Superior temporal gyrus (tissue), 1 donor: ENCODE data around the gene CHRM4.
"Not testable (repeated sequence)": the region's sequence is repeated elsewhere in the genome, so short reads cannot be mapped to it uniquely, and the experiment has no call there.

ENCODE experiments used
- DNase-seq: peaks from one replicate; pipeline ENCODE4 v3.0.0-alpha.2; 2016; ENCODE audit errors: extremely low spot score

CHRM4 gene

DNA sequence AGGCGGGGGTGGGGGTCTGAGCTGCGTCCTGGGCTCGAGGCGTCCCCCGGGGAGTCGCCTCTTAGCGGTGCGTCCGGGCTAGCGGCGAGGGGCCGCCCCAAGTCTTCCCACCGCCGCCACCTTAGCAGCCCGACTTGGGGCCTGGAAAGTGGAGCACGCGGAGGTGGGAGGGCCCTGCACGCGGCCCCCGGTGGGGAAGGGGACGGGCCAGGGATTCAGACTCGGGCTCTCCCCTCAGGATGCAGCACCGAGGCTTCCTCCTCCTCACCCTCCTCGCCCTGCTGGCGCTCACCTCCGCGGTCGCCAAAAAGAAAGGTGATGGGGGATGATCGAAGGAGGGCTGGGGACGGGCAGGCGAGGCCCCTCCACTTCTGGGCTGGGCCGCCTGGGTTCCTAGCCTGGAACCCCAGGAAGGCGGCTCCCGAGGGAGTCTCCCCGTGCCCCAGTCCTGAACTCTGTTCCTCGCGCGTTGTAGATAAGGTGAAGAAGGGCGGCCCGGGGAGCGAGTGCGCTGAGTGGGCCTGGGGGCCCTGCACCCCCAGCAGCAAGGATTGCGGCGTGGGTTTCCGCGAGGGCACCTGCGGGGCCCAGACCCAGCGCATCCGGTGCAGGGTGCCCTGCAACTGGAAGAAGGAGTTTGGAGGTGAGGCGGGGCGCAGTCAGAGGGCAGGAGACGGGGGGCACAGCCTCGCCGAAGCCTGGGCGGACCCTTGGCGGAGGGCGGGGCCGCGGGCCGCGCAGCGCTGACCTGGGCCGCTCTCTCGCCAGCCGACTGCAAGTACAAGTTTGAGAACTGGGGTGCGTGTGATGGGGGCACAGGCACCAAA lies 9.5 kb downstream of the CHRM4 start:
- DNase-seq: no peak

DNA sequence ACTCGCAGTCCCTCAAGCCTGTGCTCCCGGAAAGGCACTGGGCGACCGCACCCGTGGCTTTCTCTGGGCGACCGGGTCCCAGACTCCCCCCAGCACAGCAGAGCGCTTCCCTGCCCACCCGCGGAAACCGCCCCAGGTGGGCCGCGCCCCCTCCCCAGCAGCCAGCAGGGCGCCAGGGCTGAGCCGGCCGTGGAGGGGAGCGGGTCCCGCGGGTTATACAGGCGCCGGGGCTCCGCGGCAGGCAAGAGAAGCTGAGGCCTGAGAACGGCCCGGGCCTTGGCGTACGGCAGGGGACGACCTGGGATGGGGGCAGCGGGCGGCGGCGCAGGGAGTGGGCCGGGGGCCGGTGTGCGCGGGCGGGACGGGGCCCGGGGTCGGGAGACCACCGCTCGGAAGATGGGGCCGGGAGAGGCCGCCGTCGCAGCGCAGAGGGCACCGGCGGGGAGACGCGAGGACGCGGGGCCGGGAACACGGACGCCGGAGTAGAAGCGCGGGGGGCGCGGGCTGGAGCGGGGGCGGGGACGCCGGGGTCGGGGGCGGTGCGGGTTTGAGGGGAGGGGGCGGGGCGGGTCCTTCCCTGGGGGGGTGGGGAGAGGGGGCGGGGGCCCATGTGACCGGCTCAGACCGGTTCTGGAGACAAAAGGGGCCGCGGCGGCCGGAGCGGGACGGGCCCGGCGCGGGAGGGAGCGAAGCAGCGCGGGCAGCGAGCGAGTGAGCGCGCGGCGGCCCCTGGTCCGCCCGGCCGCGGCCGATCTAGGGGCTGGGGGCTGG lies 10.3 kb downstream of the CHRM4 start, which contains the start of gene MDK:
Gene MDK (plus strand): TSS at position 622 of the 771 bp plus-strand sequence. CDS start 389 bp downstream, outside the sequence.
- no peak for DNase-seq

DNA sequence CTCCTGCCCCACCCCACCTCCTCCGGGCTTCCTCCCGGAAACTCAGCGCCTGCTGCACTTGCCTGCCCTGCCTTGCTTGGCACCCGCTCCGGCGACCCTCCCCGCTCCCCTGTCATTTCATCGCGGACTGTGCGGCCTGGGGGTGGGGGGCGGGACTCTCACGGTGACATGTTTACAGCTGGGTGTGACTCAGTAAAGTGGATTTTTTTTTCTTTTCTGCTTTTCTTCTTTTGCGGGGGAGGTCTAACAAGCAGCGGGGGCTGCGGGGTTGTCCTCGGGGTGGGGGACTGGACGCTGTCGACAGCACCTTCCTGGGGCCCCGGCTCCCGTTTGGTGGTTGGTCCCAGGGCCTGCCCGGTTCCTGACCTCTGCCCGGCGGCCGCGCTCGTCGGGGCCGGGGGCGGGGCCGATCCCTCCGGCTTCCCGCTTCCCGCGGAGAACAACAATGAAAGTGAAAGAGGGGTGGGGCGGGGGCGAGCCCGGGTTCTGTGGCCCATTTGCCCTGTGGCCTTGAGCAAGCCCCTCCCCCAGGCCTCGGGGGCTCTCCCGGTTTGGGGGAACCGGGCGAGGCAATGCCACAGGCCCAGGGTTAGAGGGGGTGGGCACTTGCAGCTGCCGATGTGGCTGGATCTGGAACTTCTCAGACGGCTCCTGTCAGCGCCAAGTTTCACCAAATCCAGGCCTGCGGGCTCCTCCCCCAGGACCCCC lies 11.1 kb downstream of the CHRM4 start:
- no peak for DNase-seq

DNA sequence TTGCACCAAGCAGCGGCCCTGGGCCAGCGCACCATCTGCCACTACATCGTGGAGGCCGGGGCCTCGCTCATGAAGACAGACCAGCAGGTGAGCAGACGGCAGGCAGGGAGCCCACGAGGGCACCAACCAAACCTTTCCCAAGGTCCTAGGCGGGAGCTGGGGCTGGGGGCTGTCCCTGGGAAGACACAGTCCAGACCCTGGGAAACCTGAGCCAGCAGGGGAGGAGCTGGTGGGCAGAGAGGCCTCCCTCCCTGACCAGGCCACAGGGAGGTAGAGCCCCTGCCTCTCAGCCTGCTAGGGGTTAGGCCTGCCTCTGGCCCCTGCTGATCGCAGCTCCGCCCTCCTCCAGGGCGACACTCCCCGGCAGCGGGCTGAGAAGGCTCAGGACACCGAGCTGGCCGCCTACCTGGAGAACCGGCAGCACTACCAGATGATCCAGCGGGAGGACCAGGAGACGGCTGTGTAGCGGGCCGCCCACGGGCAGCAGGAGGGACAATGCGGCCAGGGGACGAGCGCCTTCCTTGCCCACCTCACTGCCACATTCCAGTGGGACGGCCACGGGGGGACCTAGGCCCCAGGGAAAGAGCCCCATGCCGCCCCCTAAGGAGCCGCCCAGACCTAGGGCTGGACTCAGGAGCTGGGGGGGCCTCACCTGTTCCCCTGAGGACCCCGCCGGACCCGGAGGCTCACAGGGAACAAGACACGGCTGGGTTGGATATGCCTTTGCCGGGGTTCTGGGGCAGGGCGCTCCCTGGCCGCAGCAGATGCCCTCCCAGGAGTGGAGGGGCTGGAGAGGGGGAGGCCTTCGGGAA lies 11.9 kb downstream of the CHRM4 start:
- not testable (repeated sequence) for DNase-seq

DNA sequence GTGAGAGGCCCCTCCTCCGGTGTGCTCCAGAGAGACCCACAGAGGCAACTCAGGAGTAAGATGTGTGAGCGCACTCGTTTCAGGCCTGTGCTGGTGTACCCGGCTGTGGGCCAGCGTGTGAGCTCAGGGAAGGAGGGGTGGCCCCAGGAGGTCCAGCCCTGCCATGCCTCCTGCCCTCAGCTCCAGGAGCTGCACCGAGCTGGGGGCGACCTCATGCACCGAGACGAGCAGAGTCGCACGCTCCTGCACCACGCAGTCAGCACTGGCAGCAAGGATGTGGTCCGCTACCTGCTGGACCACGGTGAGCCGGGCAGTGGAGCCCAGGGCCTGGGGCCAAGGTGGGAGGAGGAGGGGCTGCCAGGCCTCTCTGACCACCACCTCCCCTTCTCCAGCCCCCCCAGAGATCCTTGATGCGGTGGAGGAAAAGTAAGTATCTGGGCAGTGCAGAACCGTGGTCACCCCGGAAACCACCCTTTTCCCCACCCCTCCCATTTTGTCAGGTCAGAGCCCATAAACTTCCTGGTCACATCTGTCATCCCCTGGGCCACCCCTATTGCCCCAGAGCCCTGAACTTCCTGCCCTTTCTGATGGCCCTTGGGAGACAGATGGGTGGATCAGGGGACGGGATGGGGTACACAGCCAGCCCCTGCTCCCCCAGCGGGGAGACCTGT lies 12.6 kb downstream of the CHRM4 start:
- DNase-seq: no peak

- DNase-seq: no peak
Measured at GRCh38 chr11:46378296-46378695, 13.3 kb downstream of the CHRM4 start.

- DNase-seq: no peak
Measured at GRCh38 chr11:46377831-46378230, 13.7 kb downstream of the CHRM4 start.

- DNase-seq: no peak
Measured at GRCh38 chr11:46377290-46377689, 14.3 kb downstream of the CHRM4 start.

- no peak for DNase-seq
Measured at GRCh38 chr11:46376258-46377050, 15.1 kb downstream of the CHRM4 start.

- DNase-seq: no peak
Measured at GRCh38 chr11:46375392-46376101, 16.0 kb downstream of the CHRM4 start.

DNA sequence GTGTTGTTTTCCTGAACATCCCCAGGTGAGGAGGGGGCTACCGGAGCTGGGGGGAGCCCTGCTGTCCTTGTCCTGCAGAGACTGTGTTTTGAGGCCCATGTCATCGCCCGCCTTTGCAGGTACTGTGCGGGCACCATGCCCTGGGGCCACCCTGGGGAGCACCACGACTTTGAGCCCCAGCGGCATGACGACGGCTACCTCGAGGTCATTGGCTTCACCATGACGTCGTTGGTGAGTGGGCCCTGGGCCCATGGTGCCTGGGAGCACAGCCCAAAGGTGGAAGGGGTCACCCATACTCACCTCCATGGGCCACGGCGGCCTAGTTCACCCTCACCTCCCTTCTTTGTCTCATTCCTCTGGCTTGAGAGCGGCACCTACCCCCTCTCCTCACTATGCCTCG lies 16.8 kb downstream of the CHRM4 start:
- DNase-seq: no peak

DNA sequence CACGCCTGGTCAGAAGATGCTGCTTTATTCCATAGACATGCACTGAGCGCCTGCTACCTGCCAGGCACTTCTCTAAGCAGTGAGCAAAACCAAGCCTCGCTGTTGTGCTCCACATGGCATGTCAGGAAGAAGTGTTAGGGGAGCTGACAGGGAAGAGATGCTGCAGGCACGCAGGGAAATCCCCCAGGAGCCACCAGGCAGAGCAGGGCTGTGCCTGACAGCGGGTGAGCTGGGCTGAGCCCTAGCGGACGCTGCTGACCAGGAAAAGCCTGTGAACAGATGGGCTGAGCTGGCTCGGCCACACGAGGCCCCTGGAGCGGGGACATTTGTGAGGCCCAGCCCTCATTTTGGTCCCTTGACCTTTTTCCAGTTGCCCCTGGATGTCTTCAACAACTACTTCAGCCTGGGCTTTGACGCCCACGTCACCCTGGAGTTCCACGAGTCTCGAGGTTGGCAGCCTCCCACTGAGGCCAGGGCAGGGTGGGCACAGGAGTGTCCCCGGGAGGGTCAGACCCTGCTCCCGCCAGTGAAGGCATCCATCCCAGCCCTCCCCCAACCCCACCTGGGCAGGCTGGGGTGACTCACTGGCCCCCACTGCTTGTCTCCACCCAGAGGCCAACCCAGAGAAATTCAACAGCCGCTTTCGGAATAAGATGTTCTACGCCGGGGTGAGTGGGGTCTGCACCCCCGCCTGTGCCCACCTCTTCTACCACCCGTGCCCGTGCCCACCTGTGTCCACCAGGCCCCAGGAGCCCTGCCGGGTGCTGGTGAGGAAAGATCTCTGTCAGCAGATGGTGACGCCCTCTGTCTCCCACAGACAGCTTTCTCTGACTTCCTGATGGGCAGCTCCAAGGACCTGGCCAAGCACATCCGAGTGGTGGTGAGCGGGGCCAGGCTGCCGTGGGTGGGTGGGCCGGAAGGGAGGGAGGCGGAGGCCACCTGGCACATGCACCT lies 17.5 kb downstream of the CHRM4 start:
- no peak for DNase-seq

- DNase-seq: not testable (repeated sequence)
Measured at GRCh38 chr11:46372501-46372900, 19.1 kb downstream of the CHRM4 start.

DNA sequence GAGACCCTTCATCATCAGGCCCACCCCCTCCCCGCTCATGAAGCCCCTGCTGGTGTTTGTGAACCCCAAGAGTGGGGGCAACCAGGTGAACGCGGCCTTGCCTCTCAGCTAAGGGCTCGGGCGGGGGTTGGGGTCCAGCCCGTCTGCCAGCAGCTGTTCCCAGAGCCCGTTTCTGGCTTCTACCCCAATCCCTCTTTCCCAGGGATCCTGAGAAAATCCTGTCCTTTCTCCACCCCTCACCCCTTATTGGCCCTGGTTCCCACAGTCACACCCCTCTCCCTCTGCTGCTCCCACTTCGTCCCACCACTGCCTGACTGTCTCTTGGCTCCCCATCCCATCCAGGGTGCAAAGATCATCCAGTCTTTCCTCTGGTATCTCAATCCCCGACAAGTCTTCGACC lies 19.5 kb downstream of the CHRM4 start:
- no peak for DNase-seq

GRCh38 chr11:46371262-46371661 lies 20.3 kb downstream of the CHRM4 start:
- not testable (repeated sequence) for DNase-seq

GRCh38 chr11:46370253-46370652 lies 21.3 kb downstream of the CHRM4 start:
- DNase-seq: no peak

GRCh38 chr11:46369458-46370152 lies 22.0 kb downstream of the CHRM4 start:
- DNase-seq: no peak

- DNase-seq: no peak
Measured at GRCh38 chr11:46367916-46368267, 23.7 kb downstream of the CHRM4 start.
